HepG2 (cell line): Measurements from ENCODE around the gene PRDX2. TPM values are rescaled to one million over a fixed set of nuclear protein-coding genes. Genes with fewer than 3 reads are reported as not detected.

Source experiments
- ARNT ChIP-seq: fragments of 450-650 bp; IDR thresholded peaks from 2 replicates; pipeline ENCODE4 v1.6.1; 2017
- BHLHE40 ChIP-seq: IDR thresholded peaks from 2 replicates; pipeline ENCODE4 v1.6.1; 2011; ENCODE audit warnings: low read length, improper control_type of control experiment
- CC2D1A ChIP-seq: sonication (generic); formaldehyde crosslinking; IDR thresholded peaks from 2 replicates; pipeline ENCODE4 v1.8.1; 2023; ENCODE audit warnings: mild to moderate bottlenecking, missing genetic modification reagents
- CENPBD1 ChIP-seq: sonication (generic); formaldehyde crosslinking; IDR thresholded peaks from 2 replicates; pipeline ENCODE4 v1.8.0; 2022; ENCODE audit warnings: missing genetic modification reagents, low read depth, mild to moderate bottlenecking, borderline replicate concordance
- DDIT3 ChIP-seq: sonication (generic); formaldehyde crosslinking; IDR thresholded peaks from 2 replicates; pipeline ENCODE4 v1.4.0; 2020; ENCODE audit warnings: mild to moderate bottlenecking, missing genetic modification reagents
- FOXA1 ChIP-seq, 2 experiments: fragments of 450-650 bp in 1 of 2; sonication (generic) in 1 of 2; formaldehyde crosslinking in 1 of 2; IDR thresholded peaks; 2 replicates each; pipeline versions ENCODE4 v1.4.0 to v1.6.1; 2016 to 2020; ENCODE audit warnings: missing genetic modification reagents in 1 of 2
- IRF2 ChIP-seq: IDR thresholded peaks from 2 replicates; pipeline ENCODE4 v1.6.1; 2018; ENCODE audit warnings: missing genetic modification reagents, missing compliant biosample characterization
- NFE2L2 ChIP-seq: fragments of 150-350 bp; IDR thresholded peaks from 2 replicates; pipeline ENCODE4 v1.6.1; 2014; ENCODE audit warnings: low read length
- PAWR ChIP-seq: sonication (generic); formaldehyde crosslinking; IDR thresholded peaks from 2 replicates; pipeline ENCODE4 v1.4.0; 2020; ENCODE audit warnings: missing genetic modification reagents, mild to moderate bottlenecking, borderline replicate concordance
- PBX3 ChIP-seq: sonication (generic); formaldehyde crosslinking; IDR thresholded peaks from 2 replicates; pipeline ENCODE4 v1.8.1; 2023; ENCODE audit warnings: missing genetic modification reagents, inconsistent platforms, borderline replicate concordance
- RBFOX2 ChIP-seq: fragments of 200-400 bp; formaldehyde crosslinking; IDR thresholded peaks from 2 replicates; pipeline ENCODE4 v1.6.1; 2017; ENCODE audit warnings: low read depth, mild to moderate bottlenecking, low read length
- STAT5B ChIP-seq: sonication (generic); formaldehyde crosslinking; IDR thresholded peaks from 2 replicates; pipeline ENCODE4 v1.4.0; 2020; ENCODE audit warnings: missing genetic modification reagents
- SUZ12 ChIP-seq: fragments of 150-350 bp; IDR thresholded peaks from 2 replicates; pipeline ENCODE4 v1.6.1; 2014; ENCODE audit warnings: low read depth, low read length
- THRA ChIP-seq: sonication (generic); formaldehyde crosslinking; IDR thresholded peaks from 2 replicates; pipeline ENCODE4 v1.4.0; 2020; ENCODE audit warnings: missing genetic modification reagents, borderline replicate concordance
- U2AF2 ChIP-seq: fragments of 200-400 bp; formaldehyde crosslinking; IDR thresholded peaks from 2 replicates; pipeline ENCODE4 v1.6.1; 2017; ENCODE audit warnings: low read depth, mild to moderate bottlenecking, low read length
- YEATS2 ChIP-seq: sonication (generic); formaldehyde crosslinking; IDR thresholded peaks from 2 replicates; pipeline ENCODE4 v1.4.0; 2020; ENCODE audit warnings: missing genetic modification reagents, borderline replicate concordance
- ZBTB1 ChIP-seq: sonication (generic); formaldehyde crosslinking; IDR thresholded peaks from 2 replicates; pipeline ENCODE4 v1.4.0; 2020; ENCODE audit warnings: missing genetic modification reagents, borderline replicate concordance
- ZBTB33 ChIP-seq: sonication (generic); formaldehyde crosslinking; IDR thresholded peaks from 2 replicates; pipeline ENCODE4 v1.4.0; 2020; ENCODE audit warnings: missing genetic modification reagents
- ZBTB37 ChIP-seq: sonication (generic); formaldehyde crosslinking; IDR thresholded peaks from 2 replicates; pipeline ENCODE4 v1.4.0; 2020; ENCODE audit warnings: mild to moderate bottlenecking, missing genetic modification reagents
- ZNF256 ChIP-seq: sonication (generic); formaldehyde crosslinking; conservative IDR thresholded peaks from 2 replicates; pipeline ENCODE4 v1.4.0; 2020; ENCODE audit warnings: missing genetic modification reagents
- ZNF33A ChIP-seq: sonication (generic); formaldehyde crosslinking; IDR thresholded peaks from 2 replicates; pipeline ENCODE4 v1.5.1; 2020; ENCODE audit warnings: missing genetic modification reagents, mild to moderate bottlenecking, moderate library complexity, borderline replicate concordance
- ZNF451 ChIP-seq: sonication (generic); formaldehyde crosslinking; IDR thresholded peaks from 2 replicates; pipeline ENCODE4 v1.5.0; 2020; ENCODE audit warnings: mild to moderate bottlenecking, missing genetic modification reagents
- ZNF674 ChIP-seq: sonication (generic); formaldehyde crosslinking; IDR thresholded peaks from 2 replicates; pipeline ENCODE4 v1.5.0; 2020; ENCODE audit warnings: low read depth, mild to moderate bottlenecking, missing genetic modification reagents
- ZNF883 ChIP-seq: sonication (generic); formaldehyde crosslinking; IDR thresholded peaks from 2 replicates; pipeline ENCODE4 v1.5.1; 2020; ENCODE audit warnings: mild to moderate bottlenecking, missing genetic modification reagents; ENCODE audit errors: not compliant biosample characterization
- polyA plus RNA-seq, 8 experiments: library from polyadenylated mRNA; depleted of rRNA in 3 of 8; stranded (reverse) in 7 of 8; unstranded in 1 of 8; fragments of >200 nt; fragmentation: Illumina TruSeq in 4 of 8; extraction: Trizol in 4 of 8; gene quantifications; 2 replicates each; pipeline versions ENCODE4 v1.2.1 to v1.2.3, GENCODE V29; 2011 to 2016; ENCODE audit warnings: low read depth in 4 of 8, missing spikeins in 1 of 8, mixed read lengths in 1 of 8; ENCODE audit not compliant: insufficient read depth in 1 of 8
- total RNA-seq, 5 experiments: library from RNA; depleted of rRNA; stranded (reverse); fragments of >200 nt; fragmentation: Illumina TruSeq; extraction: Trizol; gene quantifications; 2 replicates each; pipeline ENCODE4 v1.2.3, GENCODE V29; 2016; ENCODE audit warnings: low read depth in 1 of 5

The PRDX2 gene
- total and polyA plus RNA-seq, 2 of the 13 experiments (the other 11 are each of a cell fraction or from before 2014, with no cell fraction given), result 218 to 381 TPM

GRCh38 chr19:12789904-12790619, 11.5 kb downstream of the PRDX2 start (continued):
- TF ChIP-seq ZNF883 (CRISPR knock-in tag) (no peak), YEATS2 (CRISPR knock-in tag) (no peak), BHLHE40 (peak; percentile 91), ZNF451 (CRISPR knock-in tag) (no peak; the same call in 1 of the 2 replicates), IRF2 (CRISPR knock-in tag) (no peak; the same call in 1 of the 2 replicates), CC2D1A (no peak), CENPBD1 (CRISPR knock-in tag) (no peak), ZNF256 (CRISPR knock-in tag) (no peak), DDIT3 (CRISPR knock-in tag) (no peak), ZBTB1 (CRISPR knock-in tag) (no peak), SUZ12 (no peak), ZNF674 (CRISPR knock-in tag) (no peak), PAWR (CRISPR knock-in tag) (no peak), ZBTB33 (CRISPR knock-in tag) (no peak; the same call in 1 of the 2 replicates), FOXA1 (IDR thresholded peaks at IDR 0.05) (no peak), FOXA1 (CRISPR knock-in tag; IDR thresholded peaks at IDR 0.05) (no peak), U2AF2 (peak; percentile 93; the same call in 1 of the 2 replicates), NFE2L2 (no peak), ZNF33A (CRISPR knock-in tag) (no peak), PBX3 (CRISPR knock-in tag) (no peak), ARNT (no peak), RBFOX2 (peak; percentile 80), THRA (no peak), ZBTB37 (no peak), STAT5B (CRISPR knock-in tag) (no peak)
